ENCODE measurements around the gene RPRD1B.

RPRD1B gene

DNA sequence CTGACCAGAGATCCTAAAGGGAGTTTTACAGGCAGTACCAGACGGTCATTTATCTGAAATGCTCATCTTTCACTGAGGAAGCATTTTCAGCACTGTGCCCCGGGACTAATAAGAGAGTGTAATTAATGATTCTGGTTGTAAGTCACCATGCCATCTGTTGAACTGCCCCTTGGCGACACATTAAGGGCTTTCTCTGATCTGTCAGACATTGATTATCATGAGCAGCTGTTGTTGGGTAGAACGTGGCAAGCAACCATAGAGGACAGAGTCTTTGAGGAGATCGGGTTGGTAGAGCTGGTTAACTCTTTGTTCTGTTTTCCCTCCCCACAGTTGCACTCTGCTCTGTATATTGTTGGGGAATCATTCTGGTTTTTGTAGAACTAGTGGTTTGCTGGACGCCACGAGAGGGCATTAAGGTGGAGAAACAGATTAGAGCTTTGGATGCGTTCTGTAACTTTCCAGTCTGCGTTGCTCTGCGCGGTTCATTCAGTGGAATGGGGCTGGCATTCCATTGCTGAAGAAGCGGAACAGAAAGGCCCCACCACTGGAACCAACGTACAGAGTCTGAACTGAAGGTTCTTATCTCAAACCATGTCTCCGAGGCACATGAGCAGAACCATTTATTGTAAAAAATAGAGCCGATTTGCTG is 34.3 kb downstream of the RPRD1B start:
- no peak overlapping the region for H3K4me3 ChIP-seq (ENCODE audit: low read depth, low read length)
- DNase-seq (ENCODE audit: low read depth) = no peak
- TF ChIP-seq POLR2A (IDR thresholded peaks at IDR 0.05; ENCODE audit: extremely low read depth, insufficient read length) (no peak), MYC (IDR thresholded peaks at IDR 0.05; ENCODE audit: low read depth, low read length) (no peak)
- TF ChIP-seq, protein P1, sequence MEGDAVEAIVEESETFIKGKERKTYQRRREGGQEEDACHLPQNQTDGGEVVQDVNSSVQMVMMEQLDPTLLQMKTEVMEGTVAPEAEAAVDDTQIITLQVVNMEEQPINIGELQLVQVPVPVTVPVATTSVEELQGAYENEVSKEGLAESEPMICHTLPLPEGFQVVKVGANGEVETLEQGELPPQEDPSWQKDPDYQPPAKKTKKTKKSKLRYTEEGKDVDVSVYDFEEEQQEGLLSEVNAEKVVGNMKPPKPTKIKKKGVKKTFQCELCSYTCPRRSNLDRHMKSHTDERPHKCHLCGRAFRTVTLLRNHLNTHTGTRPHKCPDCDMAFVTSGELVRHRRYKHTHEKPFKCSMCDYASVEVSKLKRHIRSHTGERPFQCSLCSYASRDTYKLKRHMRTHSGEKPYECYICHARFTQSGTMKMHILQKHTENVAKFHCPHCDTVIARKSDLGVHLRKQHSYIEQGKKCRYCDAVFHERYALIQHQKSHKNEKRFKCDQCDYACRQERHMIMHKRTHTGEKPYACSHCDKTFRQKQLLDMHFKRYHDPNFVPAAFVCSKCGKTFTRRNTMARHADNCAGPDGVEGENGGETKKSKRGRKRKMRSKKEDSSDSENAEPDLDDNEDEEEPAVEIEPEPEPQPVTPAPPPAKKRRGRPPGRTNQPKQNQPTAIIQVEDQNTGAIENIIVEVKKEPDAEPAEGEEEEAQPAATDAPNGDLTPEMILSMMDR (IDR thresholded peaks at IDR 0.05; ENCODE audit: low read depth, low read length) = no peak
- TF ChIP-seq, protein P2, sequence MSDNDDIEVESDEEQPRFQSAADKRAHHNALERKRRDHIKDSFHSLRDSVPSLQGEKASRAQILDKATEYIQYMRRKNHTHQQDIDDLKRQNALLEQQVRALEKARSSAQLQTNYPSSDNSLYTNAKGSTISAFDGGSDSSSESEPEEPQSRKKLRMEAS (IDR thresholded peaks at IDR 0.05; ENCODE audit: low read depth, low read length) = no peak

DNA sequence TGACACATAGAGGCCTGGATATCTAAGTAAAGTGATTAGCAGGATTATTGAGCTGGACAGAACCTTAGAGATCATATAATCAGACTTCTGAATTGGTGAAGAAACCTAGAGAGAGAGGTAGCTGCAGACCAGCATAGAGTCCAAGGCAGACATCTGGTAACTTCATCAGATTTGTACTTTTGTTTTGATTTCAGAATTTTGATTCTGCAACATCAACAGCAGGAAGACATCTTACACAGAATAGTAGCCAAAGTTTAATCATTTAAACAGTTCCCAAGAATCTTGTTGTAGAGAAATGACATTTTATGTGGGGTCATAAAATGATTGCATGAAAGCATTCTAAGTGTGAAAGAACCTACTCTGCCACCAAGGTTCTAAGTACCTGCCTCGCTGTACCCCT is 39.4 kb downstream of the RPRD1B start:
- no peak for DNase-seq (ENCODE audit: low read depth)
- no peak for TF ChIP-seq POLR2A (IDR thresholded peaks at IDR 0.05; ENCODE audit: extremely low read depth, insufficient read length)
- TF ChIP-seq, protein P1 (IDR thresholded peaks at IDR 0.05; ENCODE audit: low read depth, low read length) = no peak
- no peak for TF ChIP-seq MYC (IDR thresholded peaks at IDR 0.05; ENCODE audit: low read depth, low read length)
- TF ChIP-seq, protein P2 (IDR thresholded peaks at IDR 0.05; ENCODE audit: low read depth, low read length) = no peak
- H3K4me3 ChIP-seq (ENCODE audit: low read depth, low read length) = no peak overlapping the region

DNA sequence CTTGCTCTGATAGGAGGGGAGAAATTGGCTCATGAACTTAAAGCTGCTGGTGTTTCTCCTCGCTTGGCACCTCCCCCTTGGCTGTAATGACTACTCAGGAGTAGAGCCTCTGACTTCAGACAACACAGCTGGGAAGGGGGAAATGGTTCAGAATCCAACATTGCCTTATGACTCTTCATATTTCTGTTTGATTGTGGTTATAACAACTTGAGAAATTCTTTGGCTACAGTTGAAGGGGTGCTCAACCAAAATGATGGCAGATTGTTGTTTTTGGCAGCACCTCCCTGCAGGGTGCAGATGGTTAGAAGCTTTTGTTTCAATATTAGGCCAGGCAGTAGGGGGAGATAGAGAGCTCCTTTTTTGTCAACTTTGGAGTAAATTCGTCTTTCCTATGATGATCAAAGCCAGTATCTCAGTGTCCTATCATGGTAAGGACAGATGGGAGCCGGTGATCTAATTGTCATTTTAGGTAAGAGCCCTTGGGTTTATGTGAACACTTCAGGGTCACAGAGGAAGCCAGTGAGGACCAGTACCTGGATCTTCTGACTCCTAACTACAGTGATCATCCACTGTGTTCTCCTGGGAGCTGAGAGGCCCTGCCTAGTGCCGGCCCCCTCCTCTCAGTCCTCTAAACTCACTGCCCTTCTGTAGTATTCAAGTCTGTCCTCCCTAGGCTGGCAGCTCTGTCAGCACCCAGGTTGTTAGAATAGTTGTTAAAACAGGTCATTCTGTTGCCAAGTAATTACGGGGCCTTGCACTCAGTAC is 39.9 kb downstream of the RPRD1B start:
- no peak overlapping the region for H3K4me3 ChIP-seq (ENCODE audit: low read depth, low read length)
- peak; percentile 70 for DNase-seq (ENCODE audit: low read depth)
- no peak for TF ChIP-seq POLR2A (IDR thresholded peaks at IDR 0.05; ENCODE audit: extremely low read depth, insufficient read length)
- TF ChIP-seq, protein P2 (IDR thresholded peaks at IDR 0.05; ENCODE audit: low read depth, low read length) = no peak
- TF ChIP-seq, protein P1 (IDR thresholded peaks at IDR 0.05; ENCODE audit: low read depth, low read length) = peak; percentile 72

DNA sequence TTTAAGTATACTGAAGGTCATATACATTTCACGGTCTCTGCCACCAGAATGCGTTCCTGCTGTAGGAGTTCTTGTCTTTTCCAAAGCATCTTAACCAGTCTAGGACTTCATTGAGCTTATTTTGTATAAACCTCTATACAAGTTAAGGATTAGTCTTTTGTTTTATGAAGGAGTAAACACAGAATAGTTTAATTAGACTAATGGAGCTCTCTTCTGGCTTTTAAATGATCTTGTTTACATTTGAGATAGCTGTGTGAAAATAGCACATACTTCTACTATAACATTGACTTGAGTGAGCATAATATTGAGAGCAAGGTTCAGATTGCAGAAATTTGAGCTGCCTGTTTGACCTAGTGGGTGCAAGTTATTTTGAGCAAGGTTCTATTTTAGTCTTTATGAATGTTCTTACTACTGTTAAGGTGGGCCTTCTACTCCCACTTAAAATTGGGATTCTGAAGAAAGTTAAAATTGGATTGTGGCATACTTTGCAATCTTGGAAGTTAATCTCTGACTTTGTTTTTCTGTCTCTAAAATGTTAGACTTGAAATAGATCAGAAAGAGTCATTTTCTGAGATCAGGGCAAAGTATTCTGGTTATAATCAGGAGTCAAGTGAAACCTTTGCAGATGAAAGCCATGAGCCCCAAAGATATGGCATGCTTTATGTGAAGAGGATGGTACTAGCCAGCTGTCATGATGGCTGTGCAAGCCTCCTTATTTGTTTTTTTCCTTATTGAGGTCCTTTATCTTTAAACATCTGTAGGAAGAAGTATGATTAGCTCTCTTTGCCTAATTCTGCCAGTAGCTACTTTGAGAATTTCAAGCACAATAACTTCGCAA is 41.8 kb downstream of the RPRD1B start:
- TF ChIP-seq POLR2A (IDR thresholded peaks at IDR 0.05; ENCODE audit: extremely low read depth, insufficient read length) (no peak), MYC (IDR thresholded peaks at IDR 0.05; ENCODE audit: low read depth, low read length) (no peak)
- TF ChIP-seq, protein P1 (IDR thresholded peaks at IDR 0.05; ENCODE audit: low read depth, low read length) = no peak
- TF ChIP-seq, protein P2 (IDR thresholded peaks at IDR 0.05; ENCODE audit: low read depth, low read length) = no peak
- no peak for DNase-seq (ENCODE audit: low read depth)
- no peak overlapping the region for H3K4me3 ChIP-seq (ENCODE audit: low read depth, low read length)

DNA sequence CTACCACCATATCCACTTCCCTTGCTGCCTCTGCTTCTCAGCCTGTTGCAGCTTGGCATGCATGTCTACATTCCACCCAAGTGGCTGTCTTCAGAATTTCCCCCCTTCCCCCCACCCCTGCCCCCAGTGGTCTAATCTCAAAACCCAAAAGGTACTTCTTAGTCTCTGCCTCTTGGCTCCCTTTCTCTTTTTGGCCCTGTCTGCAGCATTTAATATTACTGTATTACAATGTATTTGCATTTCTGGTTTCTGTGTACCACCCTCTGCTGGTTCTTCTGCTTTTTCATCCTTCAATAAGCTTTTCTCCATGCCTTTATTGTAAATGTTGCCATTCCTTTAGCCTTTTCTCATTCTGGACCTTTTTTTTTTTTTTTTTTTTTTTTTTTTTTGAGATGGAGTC is 43.0 kb downstream of the RPRD1B start:
- no peak for DNase-seq (ENCODE audit: low read depth)
- TF ChIP-seq, protein P2 (IDR thresholded peaks at IDR 0.05; ENCODE audit: low read depth, low read length) = no peak
- TF ChIP-seq MYC (IDR thresholded peaks at IDR 0.05; ENCODE audit: low read depth, low read length) (no peak), POLR2A (IDR thresholded peaks at IDR 0.05; ENCODE audit: extremely low read depth, insufficient read length) (no peak)
- TF ChIP-seq, protein P1 (IDR thresholded peaks at IDR 0.05; ENCODE audit: low read depth, low read length) = no peak

More for the DNA sequence above, 43.0 kb downstream of the RPRD1B start:
- H3K4me3 ChIP-seq (ENCODE audit: low read depth, low read length) = no peak overlapping the region
